Keratinocyte (primary cell): ENCODE data around the gene WNT6. TPM values are rescaled to one million over a fixed set of nuclear protein-coding genes. Genes with fewer than 3 reads are reported as not detected.

Source experiments
- DNase-seq: peaks from one replicate; pipeline ENCODE4 v3.0.0-alpha.2; 2011; ENCODE audit warnings: low read depth, missing footprints, low spot score
- FAIRE-seq: peaks from 2 replicates; lab custom pipeline; 2011; peaks lifted over from hg19 to GRCh38; lab: Jason Lieb, UNC
- H2AFZ ChIP-seq: 2 replicates; pipeline ENCODE4 v1.6.0; 2012; ENCODE audit warnings: low read length, control low read depth, inconsistent platforms; ENCODE audit not compliant: control insufficient read depth
- H3K27ac ChIP-seq: 2 replicates; pipeline ENCODE4 v1.5.1; 2011; ENCODE audit warnings: low read length; ENCODE audit not compliant: control insufficient read depth, insufficient read depth
- H3K27me3 ChIP-seq: 3 replicates; pipeline ENCODE4 v1.6.0; 2011; ENCODE audit warnings: low read length; ENCODE audit not compliant: control insufficient read depth, insufficient read depth; ENCODE audit errors: extremely low read depth
- H3K36me3 ChIP-seq, 2 experiments: 2 replicates in 1 of 2; 3 replicates in 1 of 2; pipeline ENCODE4 v1.5.1; 2011; ENCODE audit warnings: low read length in 2 of 2, mild to moderate bottlenecking in 1 of 2; ENCODE audit not compliant: control insufficient read depth in 2 of 2, insufficient read depth in 2 of 2; ENCODE audit errors: extremely low read depth in 1 of 2
- H3K4me1 ChIP-seq: 3 replicates; pipeline ENCODE4 v1.5.1; 2011; ENCODE audit warnings: low read length; ENCODE audit not compliant: control insufficient read depth, insufficient read depth; ENCODE audit errors: extremely low read depth
- H3K4me2 ChIP-seq: 3 replicates; pipeline ENCODE4 v1.6.0; 2011; ENCODE audit warnings: low read depth, low read length; ENCODE audit not compliant: control insufficient read depth, insufficient read depth; ENCODE audit errors: extremely low read depth
- H3K4me3 ChIP-seq, 3 experiments: fragments of 200-600 bp in 1 of 3; sonication (generic) in 1 of 3; 2 replicates in 2 of 3; 3 replicates in 1 of 3; pipeline ENCODE4 v1.5.1; 2011 to 2016; ENCODE audit warnings: low read length in 3 of 3, mild to moderate bottlenecking in 3 of 3, control low read depth in 2 of 3, inconsistent platforms in 1 of 3, low read depth in 1 of 3, mixed read lengths in 1 of 3, mixed run types in 1 of 3, moderate library complexity in 1 of 3; ENCODE audit not compliant: control insufficient read depth in 2 of 3, insufficient read depth in 2 of 3; ENCODE audit errors: extremely low read depth in 1 of 3
- H3K79me2 ChIP-seq: 2 replicates; pipeline ENCODE4 v1.6.0; 2012; ENCODE audit warnings: low read length; ENCODE audit not compliant: control insufficient read depth, insufficient read depth
- H3K9ac ChIP-seq: 3 replicates; pipeline ENCODE4 v1.6.0; 2011; ENCODE audit warnings: low read length; ENCODE audit not compliant: control insufficient read depth, insufficient read depth; ENCODE audit errors: extremely low read depth
- H3K9me1 ChIP-seq: 3 replicates; pipeline ENCODE4 v1.6.0; 2011; ENCODE audit warnings: low read length; ENCODE audit not compliant: control insufficient read depth, insufficient read depth; ENCODE audit errors: extremely low read depth
- H3K9me3 ChIP-seq: 2 replicates; pipeline ENCODE4 v1.5.1; 2012; ENCODE audit warnings: low read depth, low read length; ENCODE audit not compliant: control insufficient read depth
- H4K20me1 ChIP-seq: 3 replicates; pipeline ENCODE4 v1.6.0; 2011; ENCODE audit warnings: low read length; ENCODE audit not compliant: control insufficient read depth, insufficient read depth; ENCODE audit errors: extremely low read depth
- EZH2 ChIP-seq: IDR thresholded peaks from one replicate; pipeline ENCODE4 v1.6.1; 2012; ENCODE audit warnings: inconsistent platforms, mild to moderate bottlenecking, low read length, moderate library complexity
- dilution Hi-C: fragments of 300-500 bp; cut with MboI; formaldehyde crosslinking; loops from one replicate; pipeline ENCODE4 v1.7.0; 2020; ENCODE audit warnings: low sequenced_read_pairs; ENCODE audit not compliant: extremely low pct_ligation_motif_present
- polyA plus RNA-seq, 5 experiments: library from polyadenylated mRNA; depleted of rRNA in 3 of 5; stranded (reverse) in 3 of 5; stranded (forward) in 1 of 5; unstranded in 1 of 5; fragments of >200 nt; gene quantifications; 1 replicate in 1 of 5; 2 replicates in 3 of 5; 3 replicates in 1 of 5; pipeline versions ENCODE4 v1.2.1 to v1.2.3, GENCODE V29; 2011 to 2012; ENCODE audit warnings: missing spikeins in 2 of 5, low read depth in 1 of 5, low replicate concordance in 1 of 5
- TF ChIP-seq, protein P1 (sequence below), 3 experiments: IDR thresholded peaks in 1 of 3; conservative IDR thresholded peaks in 1 of 3; optimal IDR thresholded peaks in 1 of 3; 2 replicates in 2 of 3; 3 replicates in 1 of 3; pipeline versions ENCODE3 to v1.5.1; 2011; ENCODE audit warnings: low read length in 3 of 3, mild to moderate bottlenecking in 3 of 3, moderate library complexity in 2 of 3, control low read depth in 1 of 3, inconsistent platforms in 1 of 3; ENCODE audit not compliant: insufficient read depth in 2 of 3; ENCODE audit errors: extremely low read depth in 1 of 3

Gene WNT6
- polyA plus RNA-seq, 1 donor (not counting 4 experiments of a cell fraction or from before 2014, with no cell fraction given): not detected

DNA sequence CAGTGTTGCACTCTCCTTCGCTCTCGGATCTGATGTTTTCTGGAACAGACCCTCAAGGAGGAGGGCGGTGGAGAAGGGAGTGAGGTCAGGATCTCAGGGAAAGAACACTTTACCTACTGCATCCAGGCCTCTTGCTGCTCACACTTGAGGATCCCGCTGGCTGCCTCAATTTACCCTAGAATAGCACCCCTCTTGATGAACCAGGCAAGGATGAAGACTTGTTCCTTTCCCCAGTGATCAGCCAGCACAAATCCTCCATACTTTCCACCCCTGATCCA lies 35.2 kb downstream of the WNT6 start:
- Histone ChIP-seq H3K27me3 (no peaks in the 10 kb centered on the region), H3K79me2 (no peaks in the 10 kb centered on the region), H3K9ac (peak overlapping the region; percentile 72), H3K9me1 (no peaks in the 10 kb centered on the region), H3K4me1 (peaks cover 56% of the 10 kb centered on the region), H2AFZ (no peak overlapping the region), H3K4me2 (peak overlapping the region; percentile 68), H3K36me3 (no peaks in the 10 kb centered on the region), H3K9me3 (no peaks in the 10 kb centered on the region), H4K20me1 (no peaks in the 10 kb centered on the region), H3K4me3 (peak overlapping the region in 1 of 3 experiments; percentile 22), H3K27ac (peak overlapping the region; percentile 82)
- dilution Hi-C loops: no loop called here
- DNase-seq (no peak), FAIRE-seq (no peak)
- TF ChIP-seq, protein P1, sequence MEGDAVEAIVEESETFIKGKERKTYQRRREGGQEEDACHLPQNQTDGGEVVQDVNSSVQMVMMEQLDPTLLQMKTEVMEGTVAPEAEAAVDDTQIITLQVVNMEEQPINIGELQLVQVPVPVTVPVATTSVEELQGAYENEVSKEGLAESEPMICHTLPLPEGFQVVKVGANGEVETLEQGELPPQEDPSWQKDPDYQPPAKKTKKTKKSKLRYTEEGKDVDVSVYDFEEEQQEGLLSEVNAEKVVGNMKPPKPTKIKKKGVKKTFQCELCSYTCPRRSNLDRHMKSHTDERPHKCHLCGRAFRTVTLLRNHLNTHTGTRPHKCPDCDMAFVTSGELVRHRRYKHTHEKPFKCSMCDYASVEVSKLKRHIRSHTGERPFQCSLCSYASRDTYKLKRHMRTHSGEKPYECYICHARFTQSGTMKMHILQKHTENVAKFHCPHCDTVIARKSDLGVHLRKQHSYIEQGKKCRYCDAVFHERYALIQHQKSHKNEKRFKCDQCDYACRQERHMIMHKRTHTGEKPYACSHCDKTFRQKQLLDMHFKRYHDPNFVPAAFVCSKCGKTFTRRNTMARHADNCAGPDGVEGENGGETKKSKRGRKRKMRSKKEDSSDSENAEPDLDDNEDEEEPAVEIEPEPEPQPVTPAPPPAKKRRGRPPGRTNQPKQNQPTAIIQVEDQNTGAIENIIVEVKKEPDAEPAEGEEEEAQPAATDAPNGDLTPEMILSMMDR (optimal IDR thresholded peaks at IDR 0.05 in 1 of 3, IDR thresholded peaks at IDR 0.05 in 1 of 3, conservative IDR thresholded peaks at IDR 0.05 in 1 of 3; ENCODE audit: extremely low read depth in 1 of 3, insufficient read depth in 2 of 3, low read length in 3 of 3): no peak
- no peak for TF ChIP-seq EZH2

DNA sequence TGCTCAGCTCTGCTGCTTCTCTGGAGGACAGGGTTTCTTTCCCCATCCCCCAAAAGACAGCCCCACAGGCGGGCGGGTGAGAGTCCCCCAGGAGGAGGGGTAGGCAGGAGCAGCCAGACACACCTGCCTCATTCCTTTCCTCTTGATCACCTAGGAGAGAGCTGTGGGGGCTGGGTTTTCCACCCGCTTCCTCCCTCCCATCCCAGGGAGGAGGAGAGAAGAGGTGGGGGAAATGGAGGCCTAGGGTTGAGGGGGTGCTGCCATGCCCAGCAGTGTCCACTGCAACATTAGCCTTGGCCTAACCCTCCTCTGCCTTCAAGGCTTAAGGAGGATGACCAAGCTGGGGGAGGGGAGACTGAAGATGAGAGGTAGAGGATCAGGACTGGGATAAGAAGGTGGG lies 35.7 kb downstream of the WNT6 start:
- DNase-seq: no peak
- Histone ChIP-seq H3K36me3 (no peaks in the 10 kb centered on the region), H3K9me1 (no peaks in the 10 kb centered on the region), H3K4me3 (peak overlapping the region in 1 of 3 experiments; percentile 22), H3K9me3 (no peaks in the 10 kb centered on the region), H3K27ac (peak overlapping the region; percentile 82), H3K4me2 (peak overlapping the region; percentile 68), H3K9ac (peak overlapping the region; percentile 72), H3K4me1 (peaks cover 56% of the 10 kb centered on the region), H3K27me3 (no peaks in the 10 kb centered on the region), H3K79me2 (no peaks in the 10 kb centered on the region), H4K20me1 (no peaks in the 10 kb centered on the region), H2AFZ (no peak overlapping the region)
- TF ChIP-seq, protein P1 (optimal IDR thresholded peaks at IDR 0.05 in 1 of 3, IDR thresholded peaks at IDR 0.05 in 1 of 3, conservative IDR thresholded peaks at IDR 0.05 in 1 of 3; ENCODE audit: extremely low read depth in 1 of 3, insufficient read depth in 2 of 3, low read length in 3 of 3): no peak
- TF ChIP-seq EZH2: no peak
- dilution Hi-C loops: no loop called here
- FAIRE-seq: peak; percentile 70
